Hepatocyte (in vitro differentiated cells): Measurements from ENCODE around the gene ABTB1. TPM values are rescaled to one million over a fixed set of nuclear protein-coding genes. Genes with fewer than 3 reads are reported as not detected.

Experiments used
- DNase-seq: peaks from one replicate; pipeline ENCODE4 v3.0.0-alpha.2; 2016; ENCODE audit warnings: low spot score
- H2AFZ ChIP-seq: fragments of 200-600 bp; sonication (generic); 2 replicates; pipeline ENCODE4 v1.6.0; 2016; ENCODE audit warnings: antibody characterized with exemption, mild to moderate bottlenecking
- H3K27ac ChIP-seq: fragments of 200-600 bp; sonication (generic); 2 replicates; pipeline ENCODE4 v1.5.1; 2016; ENCODE audit warnings: mild to moderate bottlenecking
- H3K27me3 ChIP-seq: fragments of 200-600 bp; sonication (generic); 2 replicates; pipeline ENCODE4 v1.6.1; 2016
- H3K36me3 ChIP-seq: fragments of 200-600 bp; sonication (generic); replicated peaks from 2 replicates; pipeline ENCODE4 v1.5.1; 2016; ENCODE audit warnings: low read depth; ENCODE audit not compliant: insufficient read depth
- H3K4me1 ChIP-seq: fragments of 200-600 bp; sonication (generic); 2 replicates; pipeline ENCODE4 v1.5.1; 2016; ENCODE audit warnings: mild to moderate bottlenecking, moderate library complexity; ENCODE audit not compliant: insufficient read depth
- H3K4me2 ChIP-seq: fragments of 200-600 bp; sonication (generic); 2 replicates; pipeline ENCODE4 v1.6.0; 2016
- H3K4me3 ChIP-seq: fragments of 200-600 bp; sonication (generic); 2 replicates; pipeline ENCODE4 v1.5.1; 2016; ENCODE audit warnings: mild to moderate bottlenecking
- H3K79me2 ChIP-seq: fragments of 200-600 bp; sonication (generic); 2 replicates; pipeline ENCODE4 v1.6.0; 2017; ENCODE audit warnings: mild to moderate bottlenecking
- H3K9me2 ChIP-seq: fragments of 200-600 bp; sonication (generic); replicated peaks from 2 replicates; pipeline ENCODE4 v1.6.0; 2017; ENCODE audit warnings: mild to moderate bottlenecking; ENCODE audit not compliant: insufficient read depth
- H3K9me3 ChIP-seq: fragments of 200-600 bp; sonication (generic); 2 replicates; pipeline ENCODE4 v1.5.1; 2016; ENCODE audit warnings: low read depth, mild to moderate bottlenecking
- H4K20me1 ChIP-seq: fragments of 200-600 bp; sonication (generic); 2 replicates; pipeline ENCODE4 v1.6.0; 2016; ENCODE audit warnings: mild to moderate bottlenecking; ENCODE audit not compliant: insufficient read depth, poor library complexity, severe bottlenecking
- EZH2 ChIP-seq: fragments of 200-600 bp; sonication (generic); IDR thresholded peaks from 2 replicates; pipeline ENCODE4 v1.6.1; 2016; ENCODE audit warnings: antibody characterized with exemption, mild to moderate bottlenecking, borderline replicate concordance
- EZH2phosphoT487 ChIP-seq: fragments of 200-600 bp; sonication (generic); IDR thresholded peaks from one replicate; pipeline ENCODE4 v1.6.1; 2018; ENCODE audit warnings: antibody characterized with exemption, mild to moderate bottlenecking, low read depth, moderate library complexity; ENCODE audit not compliant: unreplicated experiment, severe bottlenecking
- WGBS: methylation state at CpG from one replicate; pipeline ENCODE4 v1.1.6; 2016; ENCODE audit warnings: low lambda C conversion rate; ENCODE audit errors: missing lambda C conversion rate; 5-methylcytosine and 5-hydroxymethylcytosine counted together
- polyA plus RNA-seq: library from polyadenylated mRNA; unstranded; fragments of >200 nt; fragmentation: Nextera tagmentation; extraction: Ambion mirVana; gene quantifications from 2 replicates; pipeline ENCODE4 v1.2.1, GENCODE V29; 2016
- total RNA-seq: library from RNA; depleted of rRNA; stranded (reverse); fragments of >200 nt; gene quantifications from 2 replicates; pipeline ENCODE4 v1.2.3, GENCODE V29; 2014
- TF ChIP-seq, protein P1 (sequence below): fragments of 200-600 bp; sonication (generic); IDR thresholded peaks from 2 replicates; pipeline ENCODE4 v1.5.1; 2016; ENCODE audit warnings: antibody characterized with exemption, mild to moderate bottlenecking; ENCODE audit not compliant: poor library complexity

ABTB1 gene
- total and polyA plus RNA-seq, 2 experiments from 2014 or later = 4.7 to 13.8 TPM

GRCh38 chr3:127656906-127657305, 15.8 kb upstream of the ABTB1 start:
- no peak overlapping the region for H3K27ac ChIP-seq
- TF ChIP-seq, protein P1, sequence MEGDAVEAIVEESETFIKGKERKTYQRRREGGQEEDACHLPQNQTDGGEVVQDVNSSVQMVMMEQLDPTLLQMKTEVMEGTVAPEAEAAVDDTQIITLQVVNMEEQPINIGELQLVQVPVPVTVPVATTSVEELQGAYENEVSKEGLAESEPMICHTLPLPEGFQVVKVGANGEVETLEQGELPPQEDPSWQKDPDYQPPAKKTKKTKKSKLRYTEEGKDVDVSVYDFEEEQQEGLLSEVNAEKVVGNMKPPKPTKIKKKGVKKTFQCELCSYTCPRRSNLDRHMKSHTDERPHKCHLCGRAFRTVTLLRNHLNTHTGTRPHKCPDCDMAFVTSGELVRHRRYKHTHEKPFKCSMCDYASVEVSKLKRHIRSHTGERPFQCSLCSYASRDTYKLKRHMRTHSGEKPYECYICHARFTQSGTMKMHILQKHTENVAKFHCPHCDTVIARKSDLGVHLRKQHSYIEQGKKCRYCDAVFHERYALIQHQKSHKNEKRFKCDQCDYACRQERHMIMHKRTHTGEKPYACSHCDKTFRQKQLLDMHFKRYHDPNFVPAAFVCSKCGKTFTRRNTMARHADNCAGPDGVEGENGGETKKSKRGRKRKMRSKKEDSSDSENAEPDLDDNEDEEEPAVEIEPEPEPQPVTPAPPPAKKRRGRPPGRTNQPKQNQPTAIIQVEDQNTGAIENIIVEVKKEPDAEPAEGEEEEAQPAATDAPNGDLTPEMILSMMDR = no peak
- TF ChIP-seq EZH2phosphoT487 (no peak), EZH2 (no peak)
- whole genome bisulfite sequencing = 98% methylated on average over 8 of the region's 8 CpGs
- no peak overlapping the region for H2AFZ ChIP-seq
- no peaks in the 10 kb centered on the region for H3K79me2 ChIP-seq
- H4K20me1 ChIP-seq = no peaks in the 10 kb centered on the region
- DNase-seq = no peak
- H3K27me3 ChIP-seq = no peaks in the 10 kb centered on the region
- H3K4me3 ChIP-seq = no peak overlapping the region
- no peaks in the 10 kb centered on the region for H3K9me2 ChIP-seq
- no peaks in the 10 kb centered on the region for H3K4me1 ChIP-seq
- H3K9me3 ChIP-seq = no peaks in the 10 kb centered on the region
- H3K36me3 ChIP-seq = no peaks in the 10 kb centered on the region
- H3K4me2 ChIP-seq = no peak overlapping the region

GRCh38 chr3:127658234-127658633, 14.5 kb upstream of the ABTB1 start:
- Histone ChIP-seq H3K4me2 (no peak overlapping the region), H3K79me2 (no peaks in the 10 kb centered on the region), H3K9me2 (no peaks in the 10 kb centered on the region), H3K27me3 (no peaks in the 10 kb centered on the region), H4K20me1 (no peaks in the 10 kb centered on the region), H3K27ac (no peak overlapping the region), H3K9me3 (no peaks in the 10 kb centered on the region), H3K4me3 (no peak overlapping the region), H3K36me3 (no peaks in the 10 kb centered on the region), H2AFZ (no peak overlapping the region), H3K4me1 (no peaks in the 10 kb centered on the region)
- TF ChIP-seq EZH2phosphoT487 = no peak
- TF ChIP-seq EZH2 = no peak
- TF ChIP-seq, protein P1 = no peak
- WGBS = 74% methylated on average over 1 of the region's 1 CpG
- DNase-seq = no peak

DNA sequence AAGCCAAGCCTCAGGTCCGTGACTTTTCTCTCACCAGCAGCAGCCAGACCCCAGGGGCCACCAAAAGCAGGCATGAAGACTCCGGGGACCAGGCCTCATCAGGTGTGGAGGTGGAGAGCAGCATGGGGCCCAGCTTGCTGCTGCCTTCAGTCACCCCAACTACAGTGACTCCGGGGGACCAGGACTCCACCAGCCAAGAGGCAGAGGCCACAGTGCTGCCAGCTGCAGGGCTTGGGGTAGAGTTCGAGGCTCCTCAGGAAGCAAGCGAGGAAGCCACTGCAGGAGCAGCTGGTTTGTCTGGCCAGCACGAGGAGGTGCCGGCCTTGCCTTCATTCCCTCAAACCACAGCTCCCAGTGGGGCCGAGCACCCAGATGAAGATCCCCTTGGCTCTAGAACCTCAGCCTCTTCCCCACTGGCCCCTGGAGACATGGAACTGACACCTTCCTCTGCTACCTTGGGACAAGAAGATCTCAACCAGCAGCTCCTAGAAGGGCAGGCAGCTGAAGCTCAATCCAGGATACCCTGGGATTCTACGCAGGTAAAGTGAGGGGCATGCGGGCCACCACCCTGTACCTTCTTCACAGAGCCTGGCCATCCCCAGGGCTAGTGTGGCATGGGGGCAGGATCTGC, 12.0 kb upstream of the ABTB1 start:
- Histone ChIP-seq H3K79me2 (no peaks in the 10 kb centered on the region), H3K27me3 (no peaks in the 10 kb centered on the region), H3K27ac (no peak overlapping the region), H3K4me1 (no peaks in the 10 kb centered on the region), H3K9me3 (no peaks in the 10 kb centered on the region), H3K4me2 (no peak overlapping the region), H3K4me3 (no peak overlapping the region), H4K20me1 (no peaks in the 10 kb centered on the region), H3K9me2 (no peaks in the 10 kb centered on the region), H2AFZ (no peak overlapping the region), H3K36me3 (no peaks in the 10 kb centered on the region)
- WGBS = 93% methylated on average over 10 of the region's 10 CpGs
- TF ChIP-seq, protein P1 = no peak
- TF ChIP-seq EZH2 (no peak), EZH2phosphoT487 (no peak)
- DNase-seq = no peak
